HG03432 (cell line): ENCODE measurements around the gene PTHLH.

ENCODE experiments used
- ATAC-seq: cut with Tn5 transposase; IDR thresholded peaks from one replicate; pipeline ENCODE4 v1.9.1; 2021; ENCODE audit warnings: mild to moderate bottlenecking, moderate library complexity; ENCODE audit not compliant: unreplicated experiment

Gene PTHLH

GRCh38 chr12:27940756-27941402 is 31.7 kb downstream of the PTHLH start:
- peak; percentile 90 for ATAC-seq

DNA sequence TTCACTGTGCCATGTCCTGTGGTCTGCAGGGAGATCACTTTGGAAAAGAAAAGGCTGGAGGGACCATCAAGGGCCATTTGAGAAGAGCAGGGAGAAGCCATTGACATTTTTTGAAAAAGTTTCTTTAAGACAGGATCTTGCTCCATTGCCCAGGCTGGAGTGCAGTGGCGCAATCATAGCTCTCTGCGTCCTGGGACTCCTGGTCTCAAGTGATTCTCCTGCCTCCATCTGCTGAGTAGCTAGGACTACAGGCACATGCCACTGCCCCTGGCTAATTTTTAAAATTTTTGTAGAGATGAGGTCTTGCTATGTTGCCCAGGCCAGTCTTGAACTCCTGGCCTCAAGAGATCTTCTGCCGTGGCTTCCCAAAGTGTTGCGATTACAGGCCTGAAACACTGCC is 32.3 kb downstream of the PTHLH start:
- no peak for ATAC-seq

- no peak for ATAC-seq
These were observed 34.8 kb downstream of the PTHLH start for GRCh38 chr12:27937768-27938167.

DNA sequence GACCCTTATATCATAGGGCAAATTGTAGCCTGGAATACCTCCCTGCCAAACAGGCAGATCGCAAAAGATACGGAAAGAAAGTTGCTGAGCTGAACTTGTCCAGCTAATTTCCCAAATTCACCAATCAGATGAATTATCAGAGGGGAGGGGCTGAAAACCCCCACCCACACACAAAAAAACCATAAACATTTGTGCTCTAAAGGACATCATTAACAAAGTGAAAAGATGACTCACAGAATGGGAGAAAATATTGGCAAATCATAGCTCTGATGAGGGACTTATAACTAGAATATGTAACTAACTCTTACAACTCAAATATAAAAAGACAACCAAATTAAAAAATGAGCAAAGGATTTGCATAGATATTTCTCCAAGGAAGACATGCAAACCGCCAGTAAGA is 36.3 kb downstream of the PTHLH start:
- no peak for ATAC-seq

- ATAC-seq = no peak
These were observed 38.3 kb downstream of the PTHLH start for GRCh38 chr12:27934276-27934675.

- ATAC-seq = no peak
These were observed 41.1 kb downstream of the PTHLH start for GRCh38 chr12:27931390-27931789.

GRCh38 chr12:27927347-27927746 is 45.2 kb downstream of the PTHLH start:
- no peak for ATAC-seq

DNA sequence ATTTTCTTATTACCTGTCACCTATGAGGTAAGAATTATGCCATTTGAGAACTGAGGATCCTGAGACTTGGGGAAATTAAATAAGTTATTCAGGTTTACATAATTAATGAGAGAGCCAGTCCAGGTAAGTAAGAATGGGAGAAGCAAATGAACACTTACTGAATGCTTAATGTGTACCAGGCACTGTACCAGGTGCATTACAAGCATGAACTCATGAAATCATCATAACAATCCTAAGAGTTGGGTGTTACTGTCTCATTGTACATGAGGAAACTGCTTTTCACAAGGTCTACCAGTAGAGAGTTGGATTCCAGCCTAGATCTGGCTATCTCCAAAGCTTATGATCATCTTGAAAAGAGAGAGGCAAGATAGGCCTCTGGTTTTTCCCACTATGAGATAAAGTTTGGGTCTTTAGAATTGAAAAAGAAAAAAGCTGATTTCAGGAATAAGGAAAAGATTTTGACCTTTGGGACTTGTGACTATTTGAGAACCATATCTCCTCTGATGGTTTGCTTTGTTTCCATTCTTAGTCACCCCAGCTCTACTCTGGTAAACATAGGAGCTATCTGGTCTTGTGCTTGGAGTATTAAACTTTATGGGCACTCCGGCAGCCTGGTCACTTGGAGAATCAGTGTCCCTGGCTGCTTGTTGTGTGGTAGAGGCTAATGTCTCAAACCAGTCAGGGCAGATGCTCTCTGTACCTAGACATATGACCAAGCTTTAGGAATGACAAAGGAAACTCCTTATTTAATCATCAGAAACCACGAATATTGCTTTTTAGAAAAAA is 48.0 kb downstream of the PTHLH start:
- no peak for ATAC-seq

DNA sequence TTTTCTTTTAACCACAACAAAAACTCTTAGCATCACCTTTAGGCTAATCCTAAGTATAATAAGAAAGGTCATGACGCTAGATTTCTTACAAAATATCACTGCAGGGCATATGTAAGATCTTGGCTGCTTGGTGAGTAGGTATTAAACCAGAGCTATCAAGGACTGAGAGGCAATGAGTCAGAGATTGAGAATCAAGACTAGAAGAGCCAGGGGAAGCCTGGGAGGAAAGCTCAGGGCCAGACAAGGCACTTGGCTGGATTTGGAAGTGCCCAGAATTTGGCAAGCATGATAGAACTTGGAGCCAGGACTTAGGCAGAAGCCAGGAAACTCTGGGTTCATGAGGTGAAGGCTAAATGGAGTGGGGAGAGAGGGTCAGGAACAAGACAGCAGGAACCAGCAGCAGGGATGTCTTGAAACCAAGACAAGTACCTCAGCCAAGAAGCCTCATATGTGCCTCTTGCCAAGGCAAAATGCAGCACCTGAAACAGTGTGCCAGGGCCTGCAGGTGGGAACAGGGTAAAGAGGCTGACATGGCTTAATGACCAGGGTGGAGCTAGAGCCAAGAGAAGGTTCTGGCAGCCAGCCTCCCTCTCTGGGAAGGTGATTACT is 49.9 kb downstream of the PTHLH start:
- ATAC-seq = no peak

DNA sequence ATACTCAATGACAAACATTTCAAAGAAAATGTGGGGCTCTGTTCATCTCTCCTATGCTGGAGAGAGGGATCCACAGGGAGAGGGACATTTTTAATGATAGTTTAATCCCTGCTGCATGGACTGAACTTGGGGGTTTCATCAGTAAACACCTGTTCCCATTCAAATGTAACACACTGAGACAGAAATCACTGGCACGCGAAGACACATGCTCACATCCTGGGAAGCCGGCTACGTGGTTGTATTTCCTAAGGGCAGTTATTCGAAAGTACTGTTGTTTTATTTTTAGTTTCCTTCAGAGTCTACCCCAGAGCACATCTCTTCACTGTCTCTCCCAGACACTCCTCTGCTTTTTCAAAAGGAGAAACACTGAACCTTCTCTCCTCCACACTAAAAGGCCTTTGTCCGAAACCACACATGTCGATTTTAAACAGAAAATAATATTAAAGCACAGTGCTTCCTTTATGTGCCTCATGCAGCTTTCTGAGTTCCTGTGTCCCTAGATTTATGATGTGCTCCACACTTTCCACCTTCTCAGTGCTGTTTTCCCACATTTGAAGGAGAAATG is 52.8 kb downstream of the PTHLH start:
- no peak for ATAC-seq

- no peak for ATAC-seq
These were observed 57.0 kb downstream of the PTHLH start for GRCh38 chr12:27915536-27915935.

GRCh38 chr12:27915021-27915420 is 57.5 kb downstream of the PTHLH start:
- no peak for ATAC-seq

- peak; percentile 87 for ATAC-seq
These were observed 58.4 kb downstream of the PTHLH start for GRCh38 chr12:27913999-27914614.

GRCh38 chr12:27911397-27911796 is 61.1 kb downstream of the PTHLH start:
- no peak for ATAC-seq
